GM19372 (cell line): ENCODE measurements around the gene XRCC4.

Source experiments
- ATAC-seq: cut with Tn5 transposase; IDR thresholded peaks from one replicate; pipeline ENCODE4 v1.9.1; 2021; ENCODE audit warnings: mild to moderate bottlenecking, low read depth, moderate library complexity; ENCODE audit not compliant: unreplicated experiment

The XRCC4 gene

GRCh38 chr5:83169571-83170337, 92.4 kb downstream of the XRCC4 start:
- no peak for ATAC-seq

GRCh38 chr5:83172011-83172410, 94.7 kb downstream of the XRCC4 start:
- no peak for ATAC-seq

- ATAC-seq: no peak
These were observed 95.3 kb downstream of the XRCC4 start for GRCh38 chr5:83172655-83173054.

- no peak for ATAC-seq
These were observed 96.5 kb downstream of the XRCC4 start for GRCh38 chr5:83173826-83174225.

- ATAC-seq: no peak
These were observed 100.5 kb downstream of the XRCC4 start for GRCh38 chr5:83177803-83178202.

GRCh38 chr5:83179966-83180365, 102.6 kb downstream of the XRCC4 start:
- no peak for ATAC-seq

GRCh38 chr5:83184534-83184933, 107.2 kb downstream of the XRCC4 start:
- ATAC-seq: no peak

GRCh38 chr5:83192947-83193346, 115.6 kb downstream of the XRCC4 start:
- no peak for ATAC-seq

- ATAC-seq: no peak
These were observed 120.1 kb downstream of the XRCC4 start for GRCh38 chr5:83197326-83197967.

GRCh38 chr5:83199126-83199525, 121.8 kb downstream of the XRCC4 start:
- ATAC-seq: no peak

- ATAC-seq: no peak
These were observed 127.3 kb downstream of the XRCC4 start for GRCh38 chr5:83204651-83205050.

- ATAC-seq: no peak
These were observed 132.6 kb downstream of the XRCC4 start for GRCh38 chr5:83209963-83210362.

GRCh38 chr5:83219077-83219476, 141.7 kb downstream of the XRCC4 start:
- no peak for ATAC-seq

GRCh38 chr5:83219495-83219894, 142.1 kb downstream of the XRCC4 start:
- no peak for ATAC-seq

- ATAC-seq: no peak
These were observed 143.0 kb downstream of the XRCC4 start for GRCh38 chr5:83220331-83220730.

- ATAC-seq: no peak
These were observed 145.6 kb downstream of the XRCC4 start for GRCh38 chr5:83222906-83223305.

- ATAC-seq: no peak
These were observed 150.3 kb downstream of the XRCC4 start for GRCh38 chr5:83227611-83228010.

- ATAC-seq: no peak
These were observed 153.2 kb downstream of the XRCC4 start for GRCh38 chr5:83230511-83230910.

- ATAC-seq: no peak
These were observed 167.2 kb downstream of the XRCC4 start for GRCh38 chr5:83244516-83244915.

GRCh38 chr5:83245037-83245436, 167.7 kb downstream of the XRCC4 start:
- no peak for ATAC-seq

- ATAC-seq: no peak
These were observed 168.7 kb downstream of the XRCC4 start for GRCh38 chr5:83246071-83246470.

GRCh38 chr5:83249156-83249555, 171.8 kb downstream of the XRCC4 start:
- ATAC-seq: no peak
